ENCODE data around the gene PIF1.

Gene PIF1

GRCh38 chr15:64767203-64767602 lies 58.2 kb downstream of the PIF1 start:
- Histone ChIP-seq H3K4me3 (ENCODE audit: low read depth in 1 of 2, low read length in 2 of 2) (no peak overlapping the region), H3K27me3 (ENCODE audit: control insufficient read depth in 1 of 2, insufficient read depth in 2 of 2, low read length in 2 of 2) (peaks cover 0 to 2% of the 10 kb centered on the region in 2 donors), H3K9me3 (ENCODE audit: control insufficient read depth in 1 of 2, low read length in 2 of 2) (no peaks in the 10 kb centered on the region), H3K27ac (ENCODE audit: low read depth, low read length) (no peak overlapping the region), H3K4me1 (ENCODE audit: control insufficient read depth in 1 of 2, insufficient read depth in 2 of 2, low read length in 2 of 2) (no peaks in the 10 kb centered on the region), H3K9ac (ENCODE audit: low read depth in 1 of 2, low read length in 2 of 2) (no peak overlapping the region), H3K36me3 (ENCODE audit: control insufficient read depth in 1 of 2, insufficient read depth in 2 of 2, low read length in 2 of 2) (no peaks in the 10 kb centered on the region)

DNA sequence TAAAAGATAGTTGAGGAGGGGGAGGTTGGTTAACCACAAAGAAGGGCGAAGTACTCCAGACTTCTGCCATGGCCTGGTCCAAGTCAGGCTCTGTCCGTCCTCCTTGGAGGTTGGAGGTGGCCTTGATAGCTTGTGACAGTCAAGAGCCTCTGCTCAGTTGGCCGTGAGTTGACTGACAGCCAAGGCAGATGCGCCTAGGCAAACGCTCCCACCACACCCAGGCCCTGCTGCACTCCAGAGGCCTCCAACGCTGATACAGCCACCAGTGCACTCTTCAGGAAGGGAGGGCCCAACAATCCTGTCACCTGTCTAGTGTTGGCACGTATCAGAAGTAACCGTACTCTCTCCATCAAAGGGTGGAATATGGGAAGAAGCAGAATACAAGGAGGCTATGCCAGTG lies 59.4 kb downstream of the PIF1 start:
- no peaks in the 10 kb centered on the region for H3K27me3 ChIP-seq (ENCODE audit: control insufficient read depth in 1 of 2, insufficient read depth in 2 of 2, low read length in 2 of 2)
- H3K4me3 ChIP-seq (ENCODE audit: low read depth in 1 of 2, low read length in 2 of 2): no peak overlapping the region
- H3K4me1 ChIP-seq (ENCODE audit: control insufficient read depth in 1 of 2, insufficient read depth in 2 of 2, low read length in 2 of 2): no peaks in the 10 kb centered on the region
- H3K9me3 ChIP-seq (ENCODE audit: control insufficient read depth in 1 of 2, low read length in 2 of 2): no peaks in the 10 kb centered on the region
- no peak overlapping the region for H3K27ac ChIP-seq (ENCODE audit: low read depth, low read length)
- no peak overlapping the region for H3K9ac ChIP-seq (ENCODE audit: low read depth in 1 of 2, low read length in 2 of 2)
- no peaks in the 10 kb centered on the region for H3K36me3 ChIP-seq (ENCODE audit: control insufficient read depth in 1 of 2, insufficient read depth in 2 of 2, low read length in 2 of 2)
